Epithelial cell of esophagus (primary cell): ENCODE data around the gene CEP170B.
"Not testable (repeated sequence)": the region's sequence is repeated elsewhere in the genome, so short reads cannot be mapped to it uniquely, and the experiment has no call there.

ENCODE experiments used
- DNase-seq: peaks from one replicate; pipeline ENCODE4 v3.0.0; 2010; ENCODE audit warnings: low read depth
- H3K4me3 ChIP-seq: 2 replicates; pipeline ENCODE4 v1.5.1; 2011; ENCODE audit warnings: mild to moderate bottlenecking, low read length, control low read depth
- CTCF ChIP-seq: IDR thresholded peaks from 2 replicates; pipeline ENCODE4 v1.5.1; 2011; ENCODE audit warnings: low read depth, mild to moderate bottlenecking, low read length, control low read depth, inconsistent platforms; ENCODE audit not compliant: insufficient read depth; ENCODE audit errors: missing control alignments

The CEP170B gene

GRCh38 chr14:104880584-104881210, 15.6 kb downstream of the CEP170B start:
- no peak for DNase-seq
- no peak overlapping the region for H3K4me3 ChIP-seq
- TF ChIP-seq CTCF, result no peak

- TF ChIP-seq CTCF, result no peak
Observed at GRCh38 chr14:104881369-104881979, 16.4 kb downstream of the CEP170B start.

GRCh38 chr14:104882325-104882973, 17.4 kb downstream of the CEP170B start:
- TF ChIP-seq CTCF, result no peak
- H3K4me3 ChIP-seq, result no peak overlapping the region
- peak; percentile 93 for DNase-seq

More at GRCh38 chr14:104881369-104881979, 16.4 kb downstream of the CEP170B start:
- H3K4me3 ChIP-seq, result no peak overlapping the region
- no peak for DNase-seq

GRCh38 chr14:104882991-104883660, 18.1 kb downstream of the CEP170B start:
- TF ChIP-seq CTCF, result no peak
- DNase-seq, result no peak
- H3K4me3 ChIP-seq, result no peak overlapping the region

- DNase-seq, result no peak
- H3K4me3 ChIP-seq, result no peak overlapping the region
- no peak for TF ChIP-seq CTCF
Observed at GRCh38 chr14:104883681-104884361, 18.8 kb downstream of the CEP170B start.

GRCh38 chr14:104884381-104884780, 19.3 kb downstream of the CEP170B start:
- not testable (repeated sequence) for DNase-seq

More at GRCh38 chr14:104884381-104884780, 19.3 kb downstream of the CEP170B start:
- not testable (repeated sequence) for H3K4me3 ChIP-seq
